ENCODE results near the gene PLXND1.
"Not testable (repeated sequence)": the region's sequence is repeated elsewhere in the genome, so short reads cannot be mapped to it uniquely, and the experiment has no call there.

PLXND1 gene

DNA sequence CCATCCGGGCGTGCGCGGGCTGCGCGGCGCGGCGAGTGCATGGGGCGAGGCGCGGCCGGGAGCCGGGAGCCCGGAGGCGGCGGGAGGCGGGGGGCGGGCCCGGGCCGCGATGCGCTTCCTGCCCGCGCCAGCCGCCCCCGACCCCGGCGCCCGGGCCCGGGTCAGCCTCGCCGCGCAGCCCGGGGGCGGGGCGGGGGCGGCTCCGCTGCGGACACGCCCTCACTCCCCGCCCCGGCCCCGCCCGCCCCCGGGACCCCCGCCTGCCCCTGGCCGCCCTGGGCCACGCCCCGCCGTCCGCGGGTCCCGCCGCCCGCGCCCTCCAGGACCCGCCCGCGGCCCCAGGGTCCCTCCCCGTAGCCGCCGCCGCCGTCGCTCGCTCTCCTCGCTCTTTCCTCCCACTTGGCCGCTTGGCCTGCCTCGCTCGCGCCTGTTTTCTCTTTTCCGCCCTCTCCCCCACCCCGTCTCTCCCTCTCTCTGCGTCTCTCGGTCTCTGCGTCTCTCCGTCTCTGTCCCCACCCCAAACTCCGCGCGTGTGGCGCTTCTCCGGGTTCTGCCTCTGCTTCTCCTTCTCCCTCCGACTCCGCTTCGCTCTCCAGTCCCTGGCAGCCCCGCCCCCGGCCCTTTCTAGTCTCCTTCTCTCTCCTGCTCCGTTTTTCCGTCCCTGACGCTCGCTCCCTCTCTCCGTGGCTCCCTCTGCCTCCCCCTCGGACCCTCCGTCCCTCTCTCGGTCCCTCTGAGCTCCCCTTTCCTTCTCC, at the start of gene PLXND1:
TSS of gene PLXND1 (minus strand) at position 41 of the 755 bp plus-strand sequence. CDS start at position 4, 37 bp downstream.
- peak; percentile 21 for DNase-seq

DNA sequence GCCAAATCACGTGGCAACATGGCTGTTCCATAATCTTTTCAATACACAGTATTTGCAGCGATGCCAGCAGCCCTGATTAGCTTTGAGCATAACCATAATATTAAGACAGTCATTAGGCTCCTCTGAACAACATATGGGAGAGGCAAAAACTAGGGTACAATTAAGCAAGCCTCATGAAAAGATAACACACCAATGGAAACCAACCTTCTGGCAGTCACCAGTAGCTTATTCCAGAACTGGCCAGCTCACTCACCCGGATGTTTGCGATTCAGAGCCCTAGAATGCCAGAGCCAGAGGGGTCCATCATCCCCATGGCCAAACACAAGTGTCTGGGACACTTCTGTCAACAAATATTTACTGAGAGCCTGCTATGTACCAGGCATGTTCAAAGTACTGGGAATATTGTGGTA, 48.8 kb upstream of the PLXND1 start:
- no peak for DNase-seq

DNA sequence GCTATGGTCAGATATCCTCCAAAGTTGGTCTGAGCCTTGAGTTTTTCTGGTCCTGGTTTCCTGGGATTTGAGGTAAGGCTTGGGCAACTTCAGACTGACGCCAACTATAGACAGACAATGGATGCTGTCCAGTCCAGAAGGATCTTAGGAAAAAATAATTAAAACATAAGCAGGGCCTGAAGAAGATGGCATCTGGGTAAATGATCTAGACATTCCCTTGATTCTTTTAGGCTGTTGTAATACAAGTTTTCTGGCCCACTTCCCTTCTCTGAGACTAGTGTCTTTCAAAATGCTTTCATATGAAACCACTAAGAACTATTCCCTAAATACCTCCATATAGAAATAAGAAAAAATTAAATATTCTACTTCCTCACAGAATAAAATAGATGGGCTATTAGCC, 47.7 kb upstream of the PLXND1 start:
- no peak for DNase-seq

DNA sequence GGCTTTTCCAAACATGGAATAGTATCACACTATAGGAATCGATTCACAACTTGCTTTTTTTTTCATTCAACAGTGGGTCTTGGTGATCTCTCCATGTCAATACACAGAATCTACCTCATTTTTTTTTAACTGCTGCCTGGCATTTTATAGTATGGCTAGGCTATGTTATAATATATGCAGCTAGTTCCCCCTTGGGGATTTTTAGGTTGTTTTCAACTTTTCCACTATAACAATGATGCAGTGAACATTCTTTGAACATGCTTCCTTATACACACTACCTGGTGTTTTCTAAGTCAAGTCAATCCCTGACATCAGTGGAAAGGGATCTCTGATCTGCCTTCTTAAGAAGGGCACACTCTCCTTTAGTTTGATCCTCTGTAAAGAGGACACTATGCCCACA, 46.5 kb upstream of the PLXND1 start:
- DNase-seq, result no peak

GRCh38 chr3:129651435-129652202, 45.1 kb upstream of the PLXND1 start:
- DNase-seq, result no peak

DNA sequence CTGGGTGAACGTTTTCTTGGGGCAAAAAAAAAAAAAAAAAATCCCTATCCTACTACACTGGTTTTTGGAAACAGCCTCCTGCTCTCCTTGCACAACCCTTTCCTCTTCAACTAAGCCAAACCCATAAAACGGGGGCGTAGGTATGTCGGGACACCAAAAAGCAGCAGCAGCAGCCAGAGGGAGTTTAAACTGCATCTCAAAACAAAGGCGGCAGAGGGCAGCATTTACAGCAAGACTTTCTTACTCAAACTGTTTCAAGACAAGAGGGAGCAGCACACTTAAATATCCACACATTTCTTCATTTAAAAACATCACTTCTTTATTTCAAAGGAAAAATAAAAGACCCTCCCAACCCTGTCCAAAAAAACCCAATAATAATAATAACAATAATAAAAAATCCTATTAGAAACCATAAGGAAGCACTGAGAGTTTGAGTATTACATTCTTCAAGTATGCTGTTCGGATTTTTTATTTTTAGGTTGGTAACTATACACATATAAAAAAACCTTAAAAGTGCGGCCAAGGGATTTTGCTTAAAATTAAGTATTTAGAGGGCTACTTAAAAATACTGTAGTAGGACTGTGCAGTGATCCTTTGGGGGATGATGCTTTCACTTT, 43.9 kb upstream of the PLXND1 start:
- DNase-seq, result peak; percentile 62

GRCh38 chr3:129648391-129648790, 41.9 kb upstream of the PLXND1 start:
- DNase-seq, result no peak

DNA sequence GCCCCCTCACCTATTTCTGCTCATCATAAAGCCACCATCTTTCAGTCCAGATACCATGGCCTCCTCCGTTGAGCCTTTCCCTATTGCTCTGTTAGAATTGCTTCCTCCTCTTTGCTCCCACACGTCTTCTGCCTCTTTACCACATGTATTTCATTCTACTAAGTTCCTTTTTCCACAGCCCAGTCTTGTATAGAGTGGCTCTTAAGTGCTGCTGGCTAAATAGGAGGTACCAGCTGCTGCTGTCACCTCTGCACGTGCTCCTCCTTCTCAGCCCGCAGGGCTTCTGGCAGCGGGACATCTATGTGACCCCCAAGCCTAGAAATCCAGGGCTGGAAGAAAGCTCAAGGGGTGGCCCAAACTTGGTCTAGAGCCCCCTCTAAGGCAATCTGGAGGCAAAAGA, 38.8 kb upstream of the PLXND1 start:
- DNase-seq, result no peak

DNA sequence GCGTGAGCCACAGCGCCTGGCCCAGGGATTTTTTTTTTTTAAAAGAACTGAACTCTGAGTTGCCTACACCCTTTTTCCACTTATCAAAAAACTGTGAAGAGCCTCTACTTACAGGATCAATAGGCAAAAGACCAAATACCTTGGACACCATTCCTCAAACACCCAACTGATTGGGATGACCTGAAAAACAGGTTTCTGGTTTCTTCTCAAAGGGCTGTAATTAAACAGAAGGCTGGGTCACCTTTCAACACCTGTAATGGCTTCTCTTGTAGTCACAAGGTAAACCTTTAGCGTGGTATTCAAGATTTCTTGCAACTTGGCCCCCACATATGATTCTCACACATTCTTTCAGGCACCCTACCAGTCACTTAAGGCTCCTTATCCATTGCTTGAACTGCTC, 38.4 kb upstream of the PLXND1 start:
- no peak for DNase-seq

DNA sequence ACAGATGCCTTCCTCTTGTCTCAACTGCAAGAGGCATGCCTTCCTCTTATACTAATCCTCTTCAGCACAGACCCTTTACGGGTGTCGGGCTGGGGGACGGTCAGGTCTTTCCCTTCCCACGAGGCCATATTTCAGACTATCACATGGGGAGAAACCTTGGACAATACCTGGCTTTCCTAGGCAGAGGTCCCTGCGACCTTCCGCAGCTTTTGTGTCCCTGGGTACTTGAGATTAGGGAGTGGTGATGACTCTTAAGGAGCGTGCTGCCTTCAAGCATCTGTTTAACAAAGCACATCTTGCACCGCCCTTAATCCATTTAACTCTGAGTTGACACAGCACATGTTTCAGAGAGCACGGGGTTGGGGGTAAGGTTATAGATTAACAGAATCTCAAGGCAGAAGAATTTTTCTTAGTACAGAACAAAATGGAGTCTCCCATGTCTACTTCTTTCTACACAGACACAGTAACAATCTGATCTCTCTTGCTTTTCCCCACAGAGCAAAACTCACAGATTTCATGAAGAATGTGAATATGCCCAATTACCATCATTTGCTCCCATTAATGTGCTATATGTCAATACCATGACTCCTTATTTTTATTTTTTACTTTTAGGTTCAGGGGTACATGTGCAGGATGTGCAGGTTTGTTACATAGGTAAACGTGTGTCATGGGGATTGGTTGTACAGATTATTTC, 35.2 kb upstream of the PLXND1 start:
- not testable (repeated sequence) for DNase-seq

GRCh38 chr3:129640985-129641384, 34.5 kb upstream of the PLXND1 start:
- not testable (repeated sequence) for DNase-seq

GRCh38 chr3:129638481-129638880, 32.0 kb upstream of the PLXND1 start:
- no peak for DNase-seq

DNA sequence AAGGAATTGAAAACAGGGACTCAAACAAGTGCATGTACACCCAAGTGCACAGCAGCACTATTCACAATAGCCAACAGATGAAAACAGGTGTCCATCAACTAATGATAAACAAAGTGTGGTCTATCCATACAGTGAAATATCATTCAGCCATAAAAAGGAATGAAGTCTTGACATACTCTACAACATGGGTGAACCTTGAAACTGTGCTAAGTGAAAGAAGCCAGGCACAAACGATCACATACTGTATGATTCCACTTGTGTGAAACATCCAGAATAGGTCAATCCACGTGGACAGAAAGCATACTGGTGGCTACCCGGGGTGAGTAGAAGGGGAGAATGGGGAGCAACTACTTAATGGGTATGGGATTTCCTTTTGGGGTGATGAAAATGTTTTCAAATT, 29.6 kb upstream of the PLXND1 start:
- DNase-seq, result no peak

DNA sequence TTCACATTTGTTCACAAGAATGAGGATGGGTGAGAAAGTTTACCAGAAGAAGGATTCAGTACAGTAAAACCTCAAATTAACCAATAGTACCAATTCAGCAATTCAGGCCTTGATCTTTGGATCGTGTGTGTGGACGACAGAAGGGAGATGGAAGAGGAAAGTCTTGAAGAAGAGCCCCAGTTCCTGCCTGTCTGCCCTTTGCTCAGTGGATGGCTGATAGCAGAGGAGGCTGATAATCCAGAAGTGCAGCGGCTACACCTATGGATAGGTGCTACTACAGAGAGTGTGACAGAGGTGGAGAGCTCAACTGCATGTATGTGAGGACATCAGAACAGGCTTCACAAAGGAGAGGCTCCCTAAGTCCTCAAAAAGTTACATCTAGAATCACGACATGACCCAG, 29.2 kb upstream of the PLXND1 start:
- no peak for DNase-seq

GRCh38 chr3:129633751-129634481, 27.4 kb upstream of the PLXND1 start:
- no peak for DNase-seq

DNA sequence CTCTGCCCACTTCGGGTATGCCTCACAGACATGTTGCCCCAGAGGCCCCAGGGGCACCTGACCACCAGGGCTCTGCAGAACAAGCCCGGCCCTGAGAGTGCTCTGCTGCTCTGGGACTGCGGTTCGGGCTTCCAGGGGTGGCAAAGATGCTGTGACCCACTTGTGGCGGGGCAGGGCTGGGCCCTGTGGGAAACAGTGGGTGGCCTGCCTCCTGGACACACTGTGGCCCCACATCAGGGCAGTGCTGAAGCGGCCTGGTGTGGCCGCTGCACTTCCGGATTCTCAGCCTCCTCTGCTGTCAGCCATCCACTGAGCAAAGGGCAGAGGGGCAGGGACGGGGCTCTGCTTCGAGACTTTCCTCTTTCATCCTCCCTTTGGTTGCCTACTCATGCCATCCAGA, 26.5 kb upstream of the PLXND1 start:
- no peak for DNase-seq

DNA sequence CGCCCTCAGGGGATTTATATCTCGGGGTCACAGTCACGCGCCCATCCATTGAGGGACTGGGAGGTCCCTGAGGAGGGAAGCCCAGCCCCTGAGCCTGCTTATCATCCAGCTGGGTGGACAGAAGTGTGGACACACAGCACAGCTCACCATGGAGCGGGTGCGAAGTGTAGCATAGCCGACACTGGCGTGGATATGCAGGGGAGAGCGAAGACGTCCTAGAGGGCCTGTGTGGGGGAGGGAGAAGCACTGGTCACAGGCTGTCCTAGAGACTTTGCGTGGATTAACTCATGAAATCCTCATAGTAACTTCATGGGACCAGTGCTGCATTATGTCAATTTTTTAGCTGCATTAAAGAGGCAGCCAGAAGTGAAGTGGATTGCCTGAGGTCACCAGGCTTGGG, 26.1 kb upstream of the PLXND1 start:
- no peak for DNase-seq

DNA sequence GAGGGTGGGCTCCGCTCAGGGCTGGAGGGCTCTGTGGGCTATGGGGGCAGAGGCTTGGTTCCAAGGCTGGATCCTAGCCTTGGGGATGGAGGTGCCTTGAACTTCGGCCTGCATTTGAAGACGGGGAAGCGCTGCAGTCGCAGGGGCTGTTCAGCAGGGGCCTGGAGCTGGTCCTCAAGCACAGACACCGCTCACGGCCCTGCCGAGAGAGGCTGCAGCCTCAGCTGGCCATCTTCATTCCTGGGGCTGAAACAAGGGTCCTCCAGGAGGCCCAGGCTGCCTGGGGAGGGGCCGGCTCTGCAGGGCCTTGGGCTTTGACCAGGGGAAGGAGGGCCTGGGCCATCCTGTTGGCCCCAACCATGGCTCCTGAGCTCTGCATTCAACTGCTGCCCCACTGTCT, 25.6 kb upstream of the PLXND1 start:
- DNase-seq, result no peak

DNA sequence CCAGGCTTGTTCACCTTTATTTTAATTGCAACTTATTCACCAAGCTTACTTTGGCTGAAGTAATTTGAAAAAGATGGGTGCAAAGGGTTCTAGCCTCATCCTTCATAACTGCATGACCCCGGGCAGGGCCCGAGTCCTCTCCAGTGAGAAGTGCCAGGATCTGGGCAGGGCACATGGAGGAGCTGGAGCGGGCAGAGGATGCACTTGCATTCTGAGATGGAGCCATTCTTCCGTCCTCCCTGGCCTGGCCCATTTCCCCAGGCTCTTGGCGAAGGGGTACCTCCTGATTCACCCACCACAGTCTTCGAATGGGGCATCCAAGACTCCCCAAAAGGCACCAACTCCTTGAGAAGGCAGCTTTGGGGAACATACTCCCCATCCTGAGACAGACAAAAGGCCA, 22.5 kb upstream of the PLXND1 start:
- no peak for DNase-seq

- no peak for DNase-seq
Observed at GRCh38 chr3:129628169-129628522, 21.7 kb upstream of the PLXND1 start.

- peak; percentile 70 for DNase-seq
Observed at GRCh38 chr3:129627350-129628168, 21.1 kb upstream of the PLXND1 start.

Data from stimulated activated CD4-positive, alpha-beta T cell treated with anti-CD3 and anti-CD28 coated beads, Interleukin-4, amount 100 ng/mL, for 24 hours (primary cell).